K562 (cell line): ENCODE measurements around the gene GSX2. TPM values are rescaled to one million over a fixed set of nuclear protein-coding genes. Genes with fewer than 3 reads are reported as not detected.

Source experiments
- ATAC-seq: fragments of 200-7000 bp; cut with Tn5 transposase; 3 replicates; pipeline ENCODE4 v1.9.1; 2020; ENCODE audit warnings: moderate library complexity
- BruUV-seq: library from RNA; stranded (reverse); fragments of 400-500 nt; replicated peaks from 2 replicates; lab custom pipeline; 2021; lab: Mats Ljungman, UMichigan
- CTCF ChIA-PET: fragments of 300-600 bp; formaldehyde crosslinking; extraction: SDS; loops from one replicate; lab custom pipeline; 2021; ENCODE audit warnings: low intra/inter-chr PET ratio; lab: Yijun Ruan, JAX
- POLR2A ChIA-PET: fragments of 300-600, 350-650 bp; sonication (Branson Sonifier 250); formaldehyde crosslinking; extraction: SDS; loops from one replicate; lab custom pipeline; 2021; ENCODE audit warnings: antibody characterized with exemption, inconsistent platforms; lab: Yijun Ruan, JAX
- DNase-seq, 4 experiments: peaks; one replicate each; pipeline versions ENCODE4 v3.0.0 to v3.0.0-alpha.2; 2011 to 2018; ENCODE audit warnings: low spot score in 3 of 4, mixed read lengths in 3 of 4; ENCODE audit errors: extremely low read depth in 1 of 4
- FAIRE-seq: peaks from 2 replicates; lab custom pipeline; 2011; peaks lifted over from hg19 to GRCh38; lab: Jason Lieb, UNC
- H2AFZ ChIP-seq: 2 replicates; pipeline ENCODE4 v1.6.0; 2011; ENCODE audit warnings: low read depth, low read length, control low read depth, inconsistent platforms
- H3K27ac ChIP-seq: fragments of 200-600 bp; 3 replicates; pipeline ENCODE4 v1.8.0; 2011; ENCODE audit warnings: low read depth, mild to moderate bottlenecking, control low read depth, inconsistent platforms, low read length, moderate library complexity, mixed read lengths; ENCODE audit errors: extremely low read depth
- H3K27me3 ChIP-seq, 2 experiments: fragments of 300-600 bp in 1 of 2; 2 replicates in 1 of 2; 3 replicates in 1 of 2; pipeline versions ENCODE4 v1.6.0 to v1.8.0; 2011; ENCODE audit warnings: inconsistent platforms in 2 of 2, low read length in 2 of 2, mild to moderate bottlenecking in 1 of 2, mixed read lengths in 1 of 2, moderate library complexity in 1 of 2; ENCODE audit not compliant: control insufficient read depth in 2 of 2, insufficient read depth in 2 of 2
- H3K36me3 ChIP-seq: fragments of 300-600 bp; 3 replicates; pipeline ENCODE4 v1.8.0; 2011; ENCODE audit warnings: mild to moderate bottlenecking, low read length, inconsistent platforms; ENCODE audit not compliant: control insufficient read depth, insufficient read depth
- H3K4me1 ChIP-seq, 2 experiments: fragments of 200-600 bp in 1 of 2; replicated peaks in 1 of 2; 2 replicates in 1 of 2; 3 replicates in 1 of 2; pipeline versions ENCODE4 v1.5.1 to v1.8.0; 2011; ENCODE audit warnings: inconsistent platforms in 2 of 2, low read length in 2 of 2, mild to moderate bottlenecking in 1 of 2, mixed read lengths in 1 of 2, moderate library complexity in 1 of 2; ENCODE audit not compliant: control insufficient read depth in 2 of 2, insufficient read depth in 2 of 2
- H3K4me2 ChIP-seq: 2 replicates; pipeline ENCODE4 v1.6.1; 2011; ENCODE audit warnings: low read length, control low read depth, inconsistent platforms, mixed read lengths; ENCODE audit not compliant: insufficient read depth
- H3K4me3 ChIP-seq: fragments of 200-600 bp; sonication (generic), shearing (Covaris generic); 2 replicates; pipeline ENCODE4 v1.5.1; 2016; ENCODE audit warnings: control low read depth, inconsistent platforms
- H3K79me2 ChIP-seq: fragments of 200-600 bp; 3 replicates; pipeline ENCODE4 v1.8.0; 2011; ENCODE audit warnings: low read length, inconsistent platforms; ENCODE audit not compliant: control insufficient read depth, insufficient read depth
- H3K9ac ChIP-seq, 2 experiments: 2 replicates each; pipeline versions ENCODE4 v1.6.0 to v1.6.1; 2011; ENCODE audit warnings: low read depth in 2 of 2, low read length in 2 of 2, control low read depth in 1 of 2, inconsistent platforms in 1 of 2, mild to moderate bottlenecking in 1 of 2, mixed read lengths in 1 of 2; ENCODE audit not compliant: insufficient read depth in 1 of 2
- H3K9me1 ChIP-seq: one replicate; pipeline ENCODE4 v1.6.0; 2011; ENCODE audit warnings: inconsistent platforms, mild to moderate bottlenecking, low read length, moderate library complexity; ENCODE audit not compliant: control insufficient read depth, insufficient read depth
- H3K9me3 ChIP-seq: replicated peaks from 2 replicates; pipeline ENCODE4 v1.5.1; 2011; ENCODE audit warnings: low read depth, low read length, inconsistent platforms; ENCODE audit not compliant: control insufficient read depth, insufficient read depth
- H4K20me1 ChIP-seq: replicated peaks from 2 replicates; pipeline ENCODE4 v1.6.1; 2011; ENCODE audit warnings: low read length, inconsistent platforms, mixed read lengths; ENCODE audit not compliant: control insufficient read depth, insufficient read depth
- BCOR ChIP-seq: fragments of 450-650 bp; IDR thresholded peaks from 2 replicates; pipeline ENCODE4 v1.6.1; 2016
- CBX3 ChIP-seq, 2 experiments: IDR thresholded peaks; 1 replicate in 1 of 2; 2 replicates in 1 of 2; pipeline ENCODE4 v1.6.1; 2012; ENCODE audit warnings: inconsistent platforms in 2 of 2, low read length in 2 of 2, borderline replicate concordance in 1 of 2, control low read depth in 1 of 2
- CTBP1 ChIP-seq: fragments of 450-650 bp; IDR thresholded peaks from 2 replicates; pipeline ENCODE4 v1.6.1; 2016; ENCODE audit warnings: borderline replicate concordance
- FIP1L1 ChIP-seq: fragments of 200-400 bp; formaldehyde crosslinking; IDR thresholded peaks from 2 replicates; pipeline ENCODE4 v1.6.1; 2018; ENCODE audit warnings: mild to moderate bottlenecking, low read depth, low read length; ENCODE audit not compliant: poor library complexity, severe bottlenecking
- FOXA3 ChIP-seq, 2 experiments: fragments of 450-650 bp in 1 of 2; sonication (generic) in 1 of 2; formaldehyde crosslinking; IDR thresholded peaks in 1 of 2; conservative IDR thresholded peaks in 1 of 2; 2 replicates each; pipeline versions ENCODE4 v1.4.0 to v1.8.0; 2020 to 2022; ENCODE audit warnings: mild to moderate bottlenecking in 2 of 2, missing genetic modification reagents in 1 of 2
- GABPA ChIP-seq: fragments of 200-800 bp; sonication (Bioruptor generic); conservative IDR thresholded peaks from 2 replicates; pipeline ENCODE4 v1.6.1; 2016; ENCODE audit warnings: low read depth, missing genetic modification characterization, missing compliant biosample characterization
- HLTF ChIP-seq: fragments of 450-650 bp; IDR thresholded peaks from 2 replicates; pipeline ENCODE4 v1.6.1; 2016
- MAFG ChIP-seq: fragments of 450-650 bp; conservative IDR thresholded peaks from 2 replicates; pipeline ENCODE4 v1.6.1; 2016; ENCODE audit warnings: missing genetic modification characterization, missing compliant biosample characterization
- NR2C1 ChIP-seq, 2 experiments: fragments of 450-650 bp; IDR thresholded peaks; 2 replicates each; pipeline ENCODE4 v1.6.1; 2017; ENCODE audit warnings: mild to moderate bottlenecking in 2 of 2, antibody characterized with exemption in 1 of 2, inconsistent platforms in 1 of 2, missing compliant biosample characterization in 1 of 2, missing genetic modification characterization in 1 of 2
- NR2F6 ChIP-seq: fragments of 450-650 bp; formaldehyde crosslinking; IDR thresholded peaks from 2 replicates; pipeline ENCODE4 v1.4.0; 2020; ENCODE audit warnings: mild to moderate bottlenecking
- SRSF7 ChIP-seq: fragments of 200-400 bp; formaldehyde crosslinking; optimal IDR thresholded peaks from 2 replicates; pipeline ENCODE3; 2017; ENCODE audit warnings: mild to moderate bottlenecking, low read depth, low read length
- ZNF778 ChIP-seq: fragments of 450-650 bp; formaldehyde crosslinking; IDR thresholded peaks from 2 replicates; pipeline ENCODE4 v1.4.0; 2020; ENCODE audit warnings: mild to moderate bottlenecking, moderate library complexity
- ZSCAN32 ChIP-seq: fragments of 450-650 bp; formaldehyde crosslinking; IDR thresholded peaks from 2 replicates; pipeline ENCODE4 v1.4.0; 2020; ENCODE audit warnings: mild to moderate bottlenecking, moderate library complexity
- WGBS: fragments of 100-300 bp; shearing (Covaris generic); methylation state at CpG from one replicate; pipeline ENCODE4 v1.1.6; 2016; ENCODE audit warnings: low coverage, mixed read lengths; ENCODE audit not compliant: insufficient coverage; ENCODE audit errors: missing lambda C conversion rate; 5-methylcytosine and 5-hydroxymethylcytosine counted together
- in situ Hi-C: fragments of 300-500 bp; cut with MboI; formaldehyde crosslinking; loops from 4 replicates; pipeline ENCODE4 v1.15.0; 2018; ENCODE audit warnings: inconsistent platforms, mixed read lengths
- intact Hi-C: fragments of 100-400 bp; cut with micrococcal nuclease; formaldehyde crosslinking; loops from 2 replicates; pipeline ENCODE4 v1.14.2; 2022
- polyA plus RNA-seq, 8 experiments: library from polyadenylated mRNA; depleted of rRNA in 4 of 8; stranded (reverse) in 5 of 8; unstranded in 3 of 8; fragments of >200 nt; fragmentation: Nextera tagmentation in 2 of 8; fragmentation: Illumina TruSeq in 1 of 8; extraction: Ambion mirVana in 2 of 8; extraction: Trizol in 1 of 8; gene quantifications; 2 replicates each; pipeline versions ENCODE4 v1.2.1 to v1.2.3, GENCODE V29; 2011 to 2014; ENCODE audit warnings: inconsistent platforms in 1 of 8, missing spikeins in 1 of 8
- total RNA-seq, 7 experiments: library from RNA; depleted of rRNA in 6 of 7; stranded (reverse); fragments of >200 nt in 6 of 7; fragmentation: Illumina TruSeq in 2 of 7; extraction: Trizol in 2 of 7; gene quantifications; 2 replicates each; pipeline versions ENCODE4 v1.2.1 to v1.2.3, GENCODE V29; 2011 to 2021; ENCODE audit warnings: low replicate concordance in 1 of 7
- TF ChIP-seq, protein P1 (sequence below): fragments of 250-450 bp; sonication (Bioruptor Pico); IDR thresholded peaks from 2 replicates; pipeline ENCODE4 v1.8.0; 2021; ENCODE audit warnings: moderate library complexity, mild to moderate bottlenecking, inconsistent platforms
- TF ChIP-seq, protein P2 (sequence below): fragments of 250-450 bp; sonication (Bioruptor Pico); IDR thresholded peaks from 2 replicates; pipeline ENCODE4 v1.5.1; 2021; ENCODE audit warnings: mild to moderate bottlenecking
- TF ChIP-seq, protein P3 (sequence below), 2 experiments: fragments of 250-450 bp in 1 of 2; fragments of 450-650 bp in 1 of 2; sonication (Bioruptor Pico) in 1 of 2; IDR thresholded peaks; 2 replicates each; pipeline versions ENCODE4 v1.6.1 to v1.8.0; 2016 to 2021; ENCODE audit warnings: mild to moderate bottlenecking in 2 of 2, moderate library complexity in 2 of 2, missing compliant biosample characterization in 1 of 2, missing genetic modification characterization in 1 of 2
- TF ChIP-seq, protein P4 (sequence below): fragments of 450-650 bp; conservative IDR thresholded peaks from 2 replicates; pipeline ENCODE4 v1.6.1; 2016; ENCODE audit warnings: missing genetic modification characterization, low read depth, mild to moderate bottlenecking, control low read depth, missing compliant biosample characterization

Gene GSX2
- total and polyA plus RNA-seq, 9 of the 15 experiments (the other 6 are each of a cell fraction or from before 2014, with no cell fraction given), result not detected

DNA sequence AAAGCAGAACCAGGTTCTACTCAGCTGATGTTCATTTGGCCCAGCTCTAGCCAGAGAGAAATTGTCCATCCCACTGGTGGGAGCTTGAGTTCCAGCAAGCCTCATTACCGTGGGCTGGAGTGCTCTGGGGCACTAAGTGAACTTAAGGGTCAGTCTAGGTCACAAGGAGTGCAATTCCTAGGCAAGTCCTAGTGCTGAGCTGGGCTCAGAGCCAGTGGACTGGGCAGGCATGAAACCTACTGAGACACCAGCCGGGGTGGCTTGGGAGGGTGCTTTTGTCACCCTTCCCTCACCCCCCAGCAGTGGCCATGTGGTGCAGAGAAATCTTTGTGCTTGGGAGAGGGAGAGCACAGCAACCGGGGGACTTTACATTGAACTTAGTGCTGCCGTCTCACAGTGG lies 39.4 kb downstream of the GSX2 start:
- 0% methylated on average over 4 of the region's 4 CpGs for WGBS
- Histone ChIP-seq H3K27ac (no peak overlapping the region), H2AFZ (no peak overlapping the region), H4K20me1 (no peaks in the 10 kb centered on the region), H3K9me1 (no peaks in the 10 kb centered on the region), H3K4me1 (no peaks in the 10 kb centered on the region), H3K9ac (no peak overlapping the region), H3K27me3 (peaks cover 0 to 12% of the 10 kb centered on the region in 2 experiments; a peak in 2 of 5 replicates), H3K4me3 (no peak overlapping the region), H3K9me3 (no peaks in the 10 kb centered on the region)
- intact Hi-C loops, result no loop called here
- FAIRE-seq (no peak), DNase-seq (no peak)
- in situ Hi-C loops, result no loop called here
- no TSS peak for BruUV-seq
- ChIA-PET POLR2A (no interaction called here), CTCF (no interaction called here)
- TF ChIP-seq, protein P1, sequence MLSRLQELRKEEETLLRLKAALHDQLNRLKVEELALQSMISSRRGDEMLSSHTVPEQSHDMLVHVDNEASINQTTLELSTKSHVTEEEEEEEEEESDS, result no peak
- TF ChIP-seq HLTF (no peak), GABPA (tag) (no peak), SRSF7 (no peak), NR2F6 (CRISPR knock-in tag) (no peak), MAFG (no peak), FIP1L1 (no peak), FOXA3 (CRISPR knock-in tag; conservative IDR thresholded peaks at IDR 0.05 in 1 of 2, IDR thresholded peaks at IDR 0.05 in 1 of 2) (no peak), ZNF778 (CRISPR knock-in tag) (no peak), BCOR (no peak), CTBP1 (no peak), CBX3 (IDR thresholded peaks at IDR 0.05; ENCODE audit: borderline replicate concordance in 1 of 2, low read length in 2 of 2) (no peak), NR2C1 (IDR thresholded peaks at IDR 0.05) (no peak), NR2C1 (tag; IDR thresholded peaks at IDR 0.05) (no peak), ZSCAN32 (no peak)
- TF ChIP-seq, protein P2, sequence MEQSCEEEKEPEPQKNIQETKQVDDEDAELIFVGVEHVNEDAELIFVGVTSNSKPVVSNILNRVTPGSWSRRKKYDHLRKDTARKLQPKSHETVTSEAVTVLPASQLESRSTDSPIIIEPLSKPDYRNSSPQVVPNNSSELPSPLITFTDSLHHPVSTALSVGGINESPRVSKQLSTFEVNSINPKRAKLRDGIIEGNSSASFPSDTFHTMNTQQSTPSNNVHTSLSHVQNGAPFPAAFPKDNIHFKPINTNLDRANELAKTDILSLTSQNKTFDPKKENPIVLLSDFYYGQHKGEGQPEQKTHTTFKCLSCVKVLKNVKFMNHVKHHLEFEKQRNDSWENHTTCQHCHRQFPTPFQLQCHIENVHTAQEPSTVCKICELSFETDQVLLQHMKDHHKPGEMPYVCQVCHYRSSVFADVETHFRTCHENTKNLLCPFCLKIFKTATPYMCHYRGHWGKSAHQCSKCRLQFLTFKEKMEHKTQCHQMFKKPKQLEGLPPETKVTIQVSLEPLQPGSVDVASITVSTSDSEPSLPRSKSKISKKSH (CRISPR knock-in tag), result no peak
- TF ChIP-seq, protein P3, sequence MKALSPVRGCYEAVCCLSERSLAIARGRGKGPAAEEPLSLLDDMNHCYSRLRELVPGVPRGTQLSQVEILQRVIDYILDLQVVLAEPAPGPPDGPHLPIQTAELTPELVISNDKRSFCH (CRISPR knock-in tag; IDR thresholded peaks at IDR 0.05), result no peak
- TF ChIP-seq, protein P3 (tag; IDR thresholded peaks at IDR 0.05), result no peak
- TF ChIP-seq, protein P4, sequence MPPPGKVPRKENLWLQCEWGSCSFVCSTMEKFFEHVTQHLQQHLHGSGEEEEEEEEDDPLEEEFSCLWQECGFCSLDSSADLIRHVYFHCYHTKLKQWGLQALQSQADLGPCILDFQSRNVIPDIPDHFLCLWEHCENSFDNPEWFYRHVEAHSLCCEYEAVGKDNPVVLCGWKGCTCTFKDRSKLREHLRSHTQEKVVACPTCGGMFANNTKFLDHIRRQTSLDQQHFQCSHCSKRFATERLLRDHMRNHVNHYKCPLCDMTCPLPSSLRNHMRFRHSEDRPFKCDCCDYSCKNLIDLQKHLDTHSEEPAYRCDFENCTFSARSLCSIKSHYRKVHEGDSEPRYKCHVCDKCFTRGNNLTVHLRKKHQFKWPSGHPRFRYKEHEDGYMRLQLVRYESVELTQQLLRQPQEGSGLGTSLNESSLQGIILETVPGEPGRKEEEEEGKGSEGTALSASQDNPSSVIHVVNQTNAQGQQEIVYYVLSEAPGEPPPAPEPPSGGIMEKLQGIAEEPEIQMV (tag), result no peak
- TF ChIP-seq, all 486 proteins: peak for 0
- no peaks in the 10 kb centered on the region for H3K36me3 ChIP-seq
- no peak overlapping the region for H3K4me2 ChIP-seq
- no peaks in the 10 kb centered on the region for H3K79me2 ChIP-seq
- ATAC-seq, result no peak
